H1 (cell line): Measurements from ENCODE around the gene LRRC61. TPM values are rescaled to one million over a fixed set of nuclear protein-coding genes. Genes with fewer than 3 reads are reported as not detected.

ENCODE experiments used
- BRCA1 ChIP-seq: IDR thresholded peaks from 2 replicates; pipeline ENCODE4 v1.6.1; 2012; ENCODE audit warnings: low read depth, low read length, improper control_type of control experiment
- CHD7 ChIP-seq: fragments of 300-600 bp; sonication (generic); IDR thresholded peaks from 2 replicates; pipeline ENCODE4 v1.7.1; 2012; ENCODE audit warnings: low read length, moderate library complexity, mild to moderate bottlenecking, inconsistent platforms; ENCODE audit not compliant: insufficient replicate concordance
- polyA plus RNA-seq, 7 experiments: library from polyadenylated mRNA; depleted of rRNA in 3 of 7; stranded (reverse) in 5 of 7; unstranded in 2 of 7; fragments of >200 nt in 5 of 7; fragments of 200-250 nt in 2 of 7; gene quantifications; 1 replicate in 5 of 7; 2 replicates in 1 of 7; 4 replicates in 1 of 7; pipeline versions ENCODE4 v1.2.1 to v1.2.3, GENCODE V29; 2011 to 2013; ENCODE audit warnings: missing spikeins in 2 of 7, mixed read lengths in 2 of 7
- total RNA-seq: library from RNA; stranded (reverse); fragmentation: NEBNext Ultra II Directional; extraction: Animal tissue kit (Norgen Biotek cat#: 25700); gene quantifications from 2 replicates; pipeline ENCODE4 v1.2.1, GENCODE V29; 2021

LRRC61 gene
- total and polyA plus RNA-seq, 2 of the 8 experiments (the other 6 are each of a cell fraction or from before 2014, with no cell fraction given) = 0.73 to 44.8 TPM

GRCh38 chr7:150363370-150363769 lies 40.2 kb downstream of the LRRC61 start (continued):
- TF ChIP-seq CHD7 = no peak
- TF ChIP-seq BRCA1 = no peak
- TF ChIP-seq, all 59 proteins: peak for 0
